Stimulated activated CD4-positive, alpha-beta T cell treated with anti-CD3 and anti-CD28 coated beads, TNF-alpha, amount 100 ng/mL, for 4 hours (primary cell): ENCODE data around the gene NPPB.

Experiments used
- DNase-seq, 3 experiments: peaks; one replicate each; pipeline ENCODE4 v3.0.0-alpha.2; 2020; ENCODE audit warnings: low read depth in 3 of 3

NPPB gene

DNA sequence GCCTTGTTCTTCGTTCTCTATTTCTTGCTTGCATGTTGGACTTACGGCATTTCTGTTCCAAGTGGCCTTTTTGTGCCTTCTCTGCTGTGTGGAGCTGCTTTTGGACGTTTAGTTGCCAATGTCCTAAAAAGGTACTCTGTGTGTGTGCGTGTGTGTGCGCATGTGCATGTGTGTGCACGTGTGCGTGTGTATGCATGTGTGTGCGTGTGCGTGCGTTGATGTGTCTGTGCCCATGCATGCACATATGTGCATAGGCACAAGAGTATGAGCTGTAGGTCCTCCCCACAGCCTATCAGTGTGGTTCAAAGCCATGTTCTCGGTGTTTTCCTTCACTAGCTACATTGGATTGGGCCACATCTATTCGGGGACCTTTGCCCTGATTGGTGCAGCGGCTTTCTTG is 24.8 kb downstream of the NPPB start:
- no peak for DNase-seq

DNA sequence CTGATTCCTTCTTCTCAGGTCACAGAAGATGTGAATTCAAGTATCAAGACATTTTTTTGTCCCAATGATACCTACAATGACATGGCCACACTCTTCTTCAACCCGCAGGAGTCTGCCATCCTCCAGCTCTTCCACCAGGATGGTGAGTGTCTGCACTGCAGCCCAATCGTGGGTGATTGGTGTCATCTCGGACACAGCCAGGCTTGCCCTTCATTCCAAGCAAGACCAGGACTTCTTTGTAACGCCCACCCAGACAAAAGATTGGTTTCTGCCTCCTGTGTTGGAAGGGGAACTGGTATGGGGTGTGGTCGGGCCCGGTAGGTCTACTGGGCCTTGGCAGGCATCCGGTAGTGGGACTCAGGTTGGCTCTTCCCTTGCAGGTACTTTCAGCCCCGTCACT is 25.2 kb downstream of the NPPB start:
- no peak for DNase-seq

DNA sequence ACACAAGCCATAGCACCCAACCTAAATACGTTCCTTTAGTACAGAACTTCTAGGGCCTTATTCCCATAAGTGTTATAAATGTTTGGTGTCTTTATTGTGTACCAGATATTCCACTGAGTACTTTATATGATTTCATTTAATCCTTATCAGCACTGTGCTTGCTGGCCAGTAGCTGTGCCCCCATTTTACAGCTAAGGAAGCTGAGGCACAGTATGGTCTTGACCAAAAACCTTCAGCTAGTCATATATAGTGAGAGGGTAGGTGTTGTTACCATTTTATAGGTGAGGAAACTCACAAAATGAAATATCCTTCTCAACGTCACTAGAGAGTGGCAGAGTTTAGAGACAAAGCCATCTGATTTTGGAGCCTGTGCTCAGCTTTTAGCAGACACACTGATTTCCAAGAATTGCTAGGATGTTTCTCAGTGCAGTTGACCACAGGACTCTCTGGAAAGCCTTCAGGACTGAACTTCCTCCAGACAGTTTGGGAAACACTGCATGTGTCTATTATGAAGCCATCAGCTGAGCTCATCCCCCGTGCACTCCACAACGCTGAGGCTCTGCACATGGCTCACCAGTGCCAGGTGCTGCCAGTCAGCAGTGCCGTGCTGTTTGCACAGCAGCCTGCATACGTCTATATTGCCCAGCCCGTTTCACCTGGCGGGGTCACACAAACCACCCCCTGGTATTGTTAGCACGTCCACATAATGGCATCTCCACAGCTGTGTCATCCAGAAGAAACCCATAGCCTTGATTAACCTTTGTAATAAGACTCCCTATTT is 26.6 kb downstream of the NPPB start:
- no peak for DNase-seq

DNA sequence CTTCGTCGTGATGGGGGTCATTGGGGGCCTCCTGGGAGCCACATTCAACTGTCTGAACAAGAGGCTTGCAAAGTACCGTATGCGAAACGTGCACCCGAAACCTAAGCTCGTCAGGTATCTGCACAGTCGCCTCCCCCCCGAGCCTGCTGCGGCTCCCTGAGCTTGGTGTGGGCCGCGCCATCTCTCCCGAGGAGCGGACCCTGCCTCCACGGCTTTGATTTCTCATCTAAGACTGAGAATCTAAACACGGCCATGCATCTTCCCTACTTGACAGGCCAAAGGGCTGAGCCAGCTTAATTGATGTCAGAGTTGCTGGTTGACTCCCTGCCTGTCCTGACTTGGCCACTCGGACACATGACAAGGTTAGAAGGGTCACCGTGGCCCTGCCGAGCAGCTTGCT is 30.2 kb downstream of the NPPB start:
- no peak for DNase-seq

DNA sequence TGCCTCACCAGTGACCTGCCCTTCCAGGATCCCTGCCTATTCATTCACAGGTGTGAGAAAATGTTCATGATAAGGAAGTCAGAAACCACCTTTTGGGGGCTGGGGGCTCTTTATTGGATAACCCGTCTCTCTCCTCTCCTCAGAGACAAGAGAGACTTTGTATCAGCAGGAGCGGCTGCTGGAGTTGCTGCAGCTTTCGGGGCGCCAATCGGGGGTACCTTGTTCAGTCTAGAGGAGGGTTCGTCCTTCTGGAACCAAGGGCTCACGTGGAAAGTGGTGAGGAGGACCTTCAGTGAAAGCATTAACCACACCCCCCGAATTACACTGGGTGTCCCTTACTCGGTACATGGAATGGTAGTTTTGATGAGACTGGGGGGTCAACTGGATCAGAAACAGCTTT is 31.8 kb downstream of the NPPB start:
- DNase-seq = no peak

DNA sequence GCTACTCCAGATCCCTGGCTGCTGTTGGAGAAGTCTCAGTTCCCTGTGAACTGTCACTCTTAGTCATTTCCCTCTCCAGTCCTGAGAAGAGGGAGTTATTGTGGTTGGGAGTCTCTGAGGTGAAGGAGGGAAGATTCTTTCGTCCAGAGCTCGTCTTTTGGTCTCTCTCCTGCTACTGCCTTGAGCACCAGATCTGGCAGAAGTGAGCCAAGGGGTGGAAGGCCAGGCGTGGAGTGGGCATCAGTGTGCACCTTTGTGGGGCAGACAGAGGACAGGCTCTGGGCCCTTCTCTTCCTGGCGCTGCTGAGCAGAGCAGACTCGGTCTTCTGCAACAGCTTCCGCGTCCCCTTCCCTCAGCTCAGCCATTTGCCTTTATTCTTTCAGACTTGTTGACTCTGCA is 33.6 kb downstream of the NPPB start:
- DNase-seq = no peak

DNA sequence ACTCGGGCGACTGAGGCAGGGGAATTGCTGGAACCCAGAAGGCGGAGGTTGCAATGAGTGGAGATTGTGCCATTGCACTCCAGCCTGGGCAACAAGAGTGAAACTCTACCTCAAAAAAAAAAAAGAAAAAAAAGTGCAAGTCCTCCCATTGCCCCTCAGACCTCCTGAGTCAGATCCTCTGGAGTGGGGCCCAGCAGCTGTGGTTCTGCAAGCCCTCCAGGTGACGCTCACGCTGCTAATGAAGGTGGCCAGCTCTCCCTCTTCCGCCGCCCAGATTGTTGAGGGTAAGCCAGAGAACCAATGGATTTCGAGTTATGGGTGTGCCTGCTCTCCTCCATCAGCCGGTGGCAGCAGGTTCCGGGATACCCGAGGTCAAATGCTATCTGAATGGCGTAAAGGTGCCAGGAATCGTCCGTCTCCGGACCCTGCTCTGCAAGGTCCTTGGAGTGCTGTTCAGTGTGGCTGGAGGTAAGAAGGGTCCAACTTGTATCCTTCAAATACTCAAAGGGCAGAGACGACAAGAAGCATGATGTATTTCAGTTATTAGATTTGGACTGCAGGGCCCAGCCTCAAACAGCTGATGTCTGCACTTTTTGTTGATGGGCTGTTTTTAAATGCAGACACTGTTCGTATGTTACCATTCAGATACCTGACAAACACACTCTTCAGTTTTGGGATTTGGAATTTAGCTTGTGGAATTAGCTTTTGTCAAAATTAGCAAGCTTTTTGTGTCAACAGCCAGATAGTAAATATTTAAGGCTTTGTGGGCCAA is 35.2 kb downstream of the NPPB start:
- no peak for DNase-seq

DNA sequence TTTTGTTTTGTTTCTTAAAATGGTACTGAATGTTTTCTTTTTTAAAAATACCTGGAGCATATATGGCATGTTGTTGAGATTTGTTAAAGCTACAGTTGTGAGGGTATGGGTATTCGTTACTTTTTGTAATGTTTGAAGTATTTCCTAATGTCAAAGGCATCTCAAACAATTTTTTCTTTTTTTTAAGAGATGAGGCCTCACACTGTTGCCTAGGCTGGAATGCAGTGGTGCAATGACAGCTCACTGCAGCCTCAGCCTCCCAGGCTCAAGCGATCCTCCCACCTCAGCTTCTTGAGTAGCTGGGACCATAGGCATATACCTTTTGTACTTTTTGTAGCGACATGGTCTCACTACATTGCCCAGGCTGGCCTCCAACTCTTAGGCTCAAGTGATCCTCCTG is 36.7 kb downstream of the NPPB start:
- no peak for DNase-seq

DNA sequence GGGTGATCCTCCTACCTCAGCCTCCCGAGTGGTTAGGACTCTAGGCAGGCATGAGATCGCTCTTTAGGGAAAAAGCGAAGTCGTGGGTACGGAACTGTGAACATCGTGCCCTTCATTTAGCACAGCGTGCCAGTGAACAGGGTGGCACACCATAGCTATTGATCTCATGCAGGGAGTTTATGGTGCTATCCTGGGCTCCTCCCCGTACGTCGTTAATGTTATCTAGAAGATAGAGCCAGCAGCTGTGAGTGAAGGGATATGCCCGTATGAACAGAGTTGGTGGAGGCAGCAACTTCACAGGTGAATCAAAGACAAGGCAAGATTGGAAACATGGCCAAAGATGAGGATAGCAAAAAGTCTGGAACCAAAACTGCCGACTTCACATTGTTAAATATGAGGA is 41.6 kb downstream of the NPPB start:
- no peak for DNase-seq

DNA sequence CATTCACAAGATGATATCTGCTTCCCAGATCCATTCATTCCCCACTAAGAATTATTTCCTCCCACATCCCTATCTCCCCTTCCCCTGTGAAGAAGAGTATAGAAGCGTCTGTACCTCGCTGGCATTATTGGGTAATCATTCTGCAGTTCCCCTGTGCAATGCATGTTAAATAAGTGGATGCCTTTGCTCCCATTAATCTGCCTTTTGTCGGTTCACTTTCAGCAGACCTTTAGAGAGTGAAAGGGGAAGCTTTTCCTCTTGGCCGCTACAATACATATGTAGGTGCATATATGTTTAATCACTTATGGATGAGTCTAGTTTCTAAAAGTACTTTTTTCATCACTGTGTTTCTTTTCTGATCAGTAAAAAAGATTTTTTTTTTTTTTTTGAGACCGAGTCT is 45.7 kb downstream of the NPPB start:
- DNase-seq = no peak
